ENCODE results near the gene CARS2. TPM values are rescaled to one million over a fixed set of nuclear protein-coding genes. Genes with fewer than 3 reads are reported as not detected.

Gene CARS2
- total and polyA plus RNA-seq, 2 donors (not counting 3 experiments of a cell fraction or from before 2014, with no cell fraction given), result 42.0 to 51.2 TPM

GRCh38 chr13:110712849-110713641, 7.1 kb upstream of the CARS2 start:
- Histone ChIP-seq H3K4me1 (ENCODE audit: control insufficient read depth, extremely low read depth, insufficient read depth, low read length) (peaks cover 18% of the 10 kb centered on the region), H4K20me1 (replicated peaks; ENCODE audit: control insufficient read depth, extremely low read depth, insufficient read depth, low read length) (no peaks in the 10 kb centered on the region), H3K27ac (ENCODE audit: insufficient read depth, low read depth, low read length) (peak overlapping the region; percentile 90), H2AFZ (ENCODE audit: low read depth, low read length) (peak overlapping the region; percentile 35), H3K9ac (replicated peaks; ENCODE audit: extremely low read depth, insufficient read depth, low read length) (peak overlapping the region; percentile 99), H3K4me3 (replicated peaks in 1 of 3; ENCODE audit: insufficient read depth in 1 of 3, low read depth in 1 of 3, low read length in 3 of 3) (peak overlapping the region; percentile 22 to 87 (median 74)), H3K9me3 (replicated peaks; ENCODE audit: control insufficient read depth, insufficient read depth, low read length) (no peaks in the 10 kb centered on the region), H3K27me3 (ENCODE audit: control insufficient read depth in 2 of 2, insufficient read depth in 2 of 2, low read length in 2 of 2) (no peaks in the 10 kb centered on the region), H3K79me2 (ENCODE audit: control insufficient read depth, insufficient read depth, low read length) (peaks cover 34% of the 10 kb centered on the region), H3K36me3 (ENCODE audit: control insufficient read depth in 2 of 2, extremely low read depth in 1 of 2, insufficient read depth in 2 of 2, low read length in 2 of 2) (no peaks in the 10 kb centered on the region), H3K9me1 (replicated peaks; ENCODE audit: control insufficient read depth, extremely low read depth, insufficient read depth, low read length) (no peaks in the 10 kb centered on the region), H3K4me2 (ENCODE audit: insufficient read depth, low read length) (peak overlapping the region; percentile 77)
- BruUV-seq (replicated peaks), result no TSS peak
- dilution Hi-C loops (cut with MboI; ENCODE audit: extremely low pct_ligation_motif_present, low sequenced_read_pairs) (no loop called here), intact Hi-C loops (cut with micrococcal nuclease) (loop anchor here (2.0 to 10.0 kb wide), 4 partner anchors 32 to 462 kb away; no protein-coding TSS in a partner anchor)
- no peak for TF ChIP-seq MYC (IDR thresholded peaks at IDR 0.05; ENCODE audit: low read depth, low read length)
- TF ChIP-seq POLR2A (IDR thresholded peaks at IDR 0.05; ENCODE audit: low read depth, low read length), result peak; percentile 99
- no peak for TF ChIP-seq EZH2 (IDR thresholded peaks at IDR 0.05; ENCODE audit: borderline replicate concordance, low read depth, low read length, severe bottlenecking)
- TF ChIP-seq POLR2AphosphoS5 (IDR thresholded peaks at IDR 0.05; ENCODE audit: insufficient read depth, low read depth, low read length), result peak; percentile 95
- no peak for TF ChIP-seq GATA2 (IDR thresholded peaks at IDR 0.05; ENCODE audit: insufficient read depth, insufficient read length, low read depth, low read length)
- TF ChIP-seq FOS (IDR thresholded peaks at IDR 0.05; ENCODE audit: borderline replicate concordance, insufficient read depth, low read length), result no peak
- peak; percentile 100 for DNase-seq (ENCODE audit: low read depth, low spot score)
- peak; percentile 98 for FAIRE-seq
- ChIA-PET POLR2A (interaction anchor here (0.6 to 1.3 kb wide), 9 partner anchors 10 to 484 kb away, joined by 3 to 4 read pairs (median 4); no protein-coding TSS in a partner anchor), CTCF (interaction anchor here (1.2 kb wide), 1 partner anchor 32 kb away, joined by 5 read pairs; no protein-coding TSS in a partner anchor)
